Liver (tissue), 9 donors: ENCODE data around the gene AMPD3. TPM values are rescaled to one million over a fixed set of nuclear protein-coding genes. Genes with fewer than 3 reads are reported as not detected.

Source experiments
- DNase-seq: peaks from one replicate; pipeline ENCODE4 v3.0.0-alpha.2; 2017; ENCODE audit warnings: low spot score
- H3K27ac ChIP-seq, 2 donors: one replicate each; pipeline ENCODE4 v1.7.0; 2013; ENCODE audit warnings: inconsistent platforms in 2 of 2, low read length in 2 of 2, control low read depth in 1 of 2, low read depth in 1 of 2, mild to moderate bottlenecking in 1 of 2
- H3K27me3 ChIP-seq, 4 donors: one replicate each; pipeline versions ENCODE4 v1.6.1 to v1.7.0; 2013; ENCODE audit warnings: low read length in 3 of 4, inconsistent platforms in 1 of 4, mild to moderate bottlenecking in 1 of 4, moderate library complexity in 1 of 4; ENCODE audit not compliant: control insufficient read depth in 4 of 4, insufficient read depth in 4 of 4
- H3K36me3 ChIP-seq, 4 donors: one replicate each; pipeline versions ENCODE4 v1.6.1 to v1.7.0; 2013; ENCODE audit warnings: low read length in 3 of 4, mild to moderate bottlenecking in 3 of 4, low read depth in 1 of 4, moderate library complexity in 1 of 4; ENCODE audit not compliant: control insufficient read depth in 4 of 4, insufficient read depth in 3 of 4
- H3K4me1 ChIP-seq, 4 donors: one replicate each; pipeline versions ENCODE4 v1.6.1 to v1.7.0; 2013; ENCODE audit warnings: low read length in 3 of 4, mild to moderate bottlenecking in 3 of 4, moderate library complexity in 1 of 4; ENCODE audit not compliant: control insufficient read depth in 4 of 4, insufficient read depth in 4 of 4
- H3K4me3 ChIP-seq, 3 donors: one replicate each; pipeline versions ENCODE4 v1.6.1 to v1.7.0; 2013; ENCODE audit warnings: low read length in 3 of 3, control low read depth in 1 of 3, low read depth in 1 of 3, mild to moderate bottlenecking in 1 of 3
- H3K9ac ChIP-seq, 2 donors: one replicate each; pipeline ENCODE4 v1.7.0; 2013; ENCODE audit warnings: low read length in 2 of 2, mild to moderate bottlenecking in 2 of 2, moderate library complexity in 2 of 2, control low read depth in 1 of 2, low read depth in 1 of 2
- H3K9me3 ChIP-seq, 4 donors: one replicate each; pipeline versions ENCODE4 v1.6.1 to v1.7.0; 2013; ENCODE audit warnings: low read length in 3 of 4; ENCODE audit not compliant: control insufficient read depth in 4 of 4
- FOXA2 ChIP-seq: IDR thresholded peaks from 2 replicates; pipeline ENCODE4 v1.6.1; 2016; ENCODE audit warnings: antibody characterized with exemption
- YY1 ChIP-seq: IDR thresholded peaks from 2 replicates; pipeline ENCODE4 v1.6.1; 2016; ENCODE audit warnings: antibody characterized with exemption, mild to moderate bottlenecking
- WGBS: extraction: QIAGEN DNeasy Blood & Tissue Kit; methylation state at CpG from one replicate; pipeline ENCODE4 v1.1.7; 2013; 5-methylcytosine and 5-hydroxymethylcytosine counted together
- polyA plus RNA-seq, 2 donors: library from polyadenylated mRNA; stranded (reverse) in 1 of 2; unstranded in 1 of 2; fragments of 200-250 nt in 1 of 2; fragments of >200 nt in 1 of 2; fragmentation: Nextera tagmentation in 1 of 2; extraction: Ambion mirVana in 1 of 2; gene quantifications; one replicate each; pipeline versions ENCODE4 v1.2.1 to v1.2.3, GENCODE V29; 2013 to 2015
- total RNA-seq, 2 donors: library from RNA; depleted of rRNA; stranded (reverse); fragments of >200 nt; gene quantifications; one replicate each; pipeline ENCODE4 v1.2.3, GENCODE V29; 2014
- TF ChIP-seq, protein P1 (sequence below): IDR thresholded peaks from 2 replicates; pipeline ENCODE4 v1.6.1; 2016; ENCODE audit warnings: antibody characterized with exemption
- TF ChIP-seq, protein P2 (sequence below): IDR thresholded peaks from 2 replicates; pipeline ENCODE4 v1.6.1; 2016; ENCODE audit warnings: antibody characterized with exemption, mild to moderate bottlenecking
- TF ChIP-seq, protein P3 (sequence below): IDR thresholded peaks from 2 replicates; pipeline ENCODE4 v1.6.1; 2016; ENCODE audit warnings: antibody characterized with exemption
- donor health status: healthy.
- donor health status: healthy.
- donor health status: healthy.
- donor health status: healthy.
- donor health status: healthy.

The AMPD3 gene
- total and polyA plus RNA-seq, 4 donors: 0.40 to 7.4 (median 1.1) TPM

GRCh38 chr11:10439924-10440323 lies 15.1 kb upstream of the AMPD3 start:
- Histone ChIP-seq H3K9me3 (no peaks in the 10 kb centered on the region), H3K27me3 (no peaks in the 10 kb centered on the region), H3K4me3 (no peak overlapping the region), H3K27ac (no peak overlapping the region), H3K4me1 (no peaks in the 10 kb centered on the region), H3K9ac (no peak overlapping the region), H3K36me3 (no peaks in the 10 kb centered on the region)
- DNase-seq: no peak
- 96% methylated on average over 6 of the region's 6 CpGs for WGBS
- no peak for TF ChIP-seq FOXA2

- no peaks in the 10 kb centered on the region for H3K4me1 ChIP-seq
- H3K27ac ChIP-seq: no peak overlapping the region
- TF ChIP-seq FOXA2 (no peak), YY1 (no peak)
- TF ChIP-seq, protein P1, sequence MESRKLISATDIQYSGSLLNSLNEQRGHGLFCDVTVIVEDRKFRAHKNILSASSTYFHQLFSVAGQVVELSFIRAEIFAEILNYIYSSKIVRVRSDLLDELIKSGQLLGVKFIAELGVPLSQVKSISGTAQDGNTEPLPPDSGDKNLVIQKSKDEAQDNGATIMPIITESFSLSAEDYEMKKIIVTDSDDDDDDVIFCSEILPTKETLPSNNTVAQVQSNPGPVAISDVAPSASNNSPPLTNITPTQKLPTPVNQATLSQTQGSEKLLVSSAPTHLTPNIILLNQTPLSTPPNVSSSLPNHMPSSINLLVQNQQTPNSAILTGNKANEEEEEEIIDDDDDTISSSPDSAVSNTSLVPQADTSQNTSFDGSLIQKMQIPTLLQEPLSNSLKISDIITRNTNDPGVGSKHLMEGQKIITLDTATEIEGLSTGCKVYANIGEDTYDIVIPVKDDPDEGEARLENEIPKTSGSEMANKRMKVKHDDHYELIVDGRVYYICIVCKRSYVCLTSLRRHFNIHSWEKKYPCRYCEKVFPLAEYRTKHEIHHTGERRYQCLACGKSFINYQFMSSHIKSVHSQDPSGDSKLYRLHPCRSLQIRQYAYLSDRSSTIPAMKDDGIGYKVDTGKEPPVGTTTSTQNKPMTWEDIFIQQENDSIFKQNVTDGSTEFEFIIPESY: no peak
- H3K9me3 ChIP-seq: no peaks in the 10 kb centered on the region
- H3K27me3 ChIP-seq: no peaks in the 10 kb centered on the region
- no peak for DNase-seq
- H3K9ac ChIP-seq: no peak overlapping the region
- no peaks in the 10 kb centered on the region for H3K36me3 ChIP-seq
- H3K4me3 ChIP-seq: no peak overlapping the region
These were observed 14.7 kb upstream of the AMPD3 start for GRCh38 chr11:10440401-10440800.

DNA sequence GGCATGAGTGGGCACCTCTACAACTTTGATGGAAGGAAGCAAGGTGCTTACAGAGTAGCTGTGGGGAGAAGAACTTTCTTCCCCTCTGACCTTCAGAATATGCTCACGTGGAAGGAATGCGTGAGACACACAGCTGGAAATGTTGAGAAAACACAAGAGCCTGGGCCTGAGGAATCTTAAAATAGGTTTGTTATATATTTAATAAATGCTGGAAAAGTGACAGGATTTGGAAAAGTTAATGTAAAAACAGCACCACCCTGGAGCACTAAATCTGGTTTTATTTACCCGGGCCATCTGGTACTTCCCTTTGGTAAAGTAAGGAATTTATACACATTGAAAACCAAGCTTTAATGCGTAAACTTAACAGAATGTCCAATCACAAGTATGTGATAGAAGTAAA lies 14.0 kb upstream of the AMPD3 start:
- Histone ChIP-seq H3K4me3 (no peak overlapping the region), H3K27me3 (no peaks in the 10 kb centered on the region), H3K9ac (no peak overlapping the region), H3K9me3 (no peaks in the 10 kb centered on the region), H3K4me1 (no peaks in the 10 kb centered on the region), H3K36me3 (no peaks in the 10 kb centered on the region), H3K27ac (no peak overlapping the region)
- TF ChIP-seq, protein P2, sequence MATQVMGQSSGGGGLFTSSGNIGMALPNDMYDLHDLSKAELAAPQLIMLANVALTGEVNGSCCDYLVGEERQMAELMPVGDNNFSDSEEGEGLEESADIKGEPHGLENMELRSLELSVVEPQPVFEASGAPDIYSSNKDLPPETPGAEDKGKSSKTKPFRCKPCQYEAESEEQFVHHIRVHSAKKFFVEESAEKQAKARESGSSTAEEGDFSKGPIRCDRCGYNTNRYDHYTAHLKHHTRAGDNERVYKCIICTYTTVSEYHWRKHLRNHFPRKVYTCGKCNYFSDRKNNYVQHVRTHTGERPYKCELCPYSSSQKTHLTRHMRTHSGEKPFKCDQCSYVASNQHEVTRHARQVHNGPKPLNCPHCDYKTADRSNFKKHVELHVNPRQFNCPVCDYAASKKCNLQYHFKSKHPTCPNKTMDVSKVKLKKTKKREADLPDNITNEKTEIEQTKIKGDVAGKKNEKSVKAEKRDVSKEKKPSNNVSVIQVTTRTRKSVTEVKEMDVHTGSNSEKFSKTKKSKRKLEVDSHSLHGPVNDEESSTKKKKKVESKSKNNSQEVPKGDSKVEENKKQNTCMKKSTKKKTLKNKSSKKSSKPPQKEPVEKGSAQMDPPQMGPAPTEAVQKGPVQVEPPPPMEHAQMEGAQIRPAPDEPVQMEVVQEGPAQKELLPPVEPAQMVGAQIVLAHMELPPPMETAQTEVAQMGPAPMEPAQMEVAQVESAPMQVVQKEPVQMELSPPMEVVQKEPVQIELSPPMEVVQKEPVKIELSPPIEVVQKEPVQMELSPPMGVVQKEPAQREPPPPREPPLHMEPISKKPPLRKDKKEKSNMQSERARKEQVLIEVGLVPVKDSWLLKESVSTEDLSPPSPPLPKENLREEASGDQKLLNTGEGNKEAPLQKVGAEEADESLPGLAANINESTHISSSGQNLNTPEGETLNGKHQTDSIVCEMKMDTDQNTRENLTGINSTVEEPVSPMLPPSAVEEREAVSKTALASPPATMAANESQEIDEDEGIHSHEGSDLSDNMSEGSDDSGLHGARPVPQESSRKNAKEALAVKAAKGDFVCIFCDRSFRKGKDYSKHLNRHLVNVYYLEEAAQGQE: no peak
- TF ChIP-seq, protein P3, sequence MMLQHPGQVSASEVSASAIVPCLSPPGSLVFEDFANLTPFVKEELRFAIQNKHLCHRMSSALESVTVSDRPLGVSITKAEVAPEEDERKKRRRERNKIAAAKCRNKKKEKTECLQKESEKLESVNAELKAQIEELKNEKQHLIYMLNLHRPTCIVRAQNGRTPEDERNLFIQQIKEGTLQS: no peak
- WGBS: 95% methylated on average over 4 of the region's 4 CpGs
- no peak for DNase-seq
